ES-I3 (cell line): ENCODE measurements around the gene IPO8.
"Not testable (repeated sequence)": the region's sequence is repeated elsewhere in the genome, so short reads cannot be mapped to it uniquely, and the experiment has no call there.

Experiments
- H3K36me3 ChIP-seq: 2 replicates; pipeline ENCODE4 v1.6.1; 2013; ENCODE audit warnings: mild to moderate bottlenecking, low read length, control low read depth, moderate library complexity; ENCODE audit not compliant: insufficient read depth
- H3K4me1 ChIP-seq: 2 replicates; pipeline ENCODE4 v1.6.1; 2013; ENCODE audit warnings: mild to moderate bottlenecking, control low read depth, low read length; ENCODE audit not compliant: insufficient read depth
- H3K9ac ChIP-seq: 2 replicates; pipeline ENCODE4 v1.6.1; 2013; ENCODE audit warnings: low read depth, mild to moderate bottlenecking, low read length, moderate library complexity
- H3K9me3 ChIP-seq: 2 replicates; pipeline ENCODE4 v1.6.1; 2013; ENCODE audit warnings: mild to moderate bottlenecking, low read length, moderate library complexity; ENCODE audit not compliant: control insufficient read depth, insufficient read depth

IPO8 gene

GRCh38 chr12:30610718-30611117 lies 85.0 kb downstream of the IPO8 start:
- H3K4me1 ChIP-seq, result no peaks in the 10 kb centered on the region
- no peak overlapping the region for H3K9ac ChIP-seq
- no peaks in the 10 kb centered on the region for H3K36me3 ChIP-seq
- no peaks in the 10 kb centered on the region for H3K9me3 ChIP-seq

- H3K9me3 ChIP-seq, H3K9ac ChIP-seq, H3K36me3 ChIP-seq, H3K4me1 ChIP-seq: not testable (repeated sequence)
Observed at GRCh38 chr12:30609819-30610218, 85.8 kb downstream of the IPO8 start.

GRCh38 chr12:30604302-30604701 lies 91.4 kb downstream of the IPO8 start:
- not testable (repeated sequence) for H3K9me3 ChIP-seq, H3K36me3 ChIP-seq, H3K9ac ChIP-seq, H3K4me1 ChIP-seq

- Histone ChIP-seq H3K9me3 (peaks cover 3% of the 10 kb centered on the region; the same call in 1 of the 2 replicates), H3K9ac (no peak overlapping the region), H3K36me3 (no peaks in the 10 kb centered on the region), H3K4me1 (peaks cover 2% of the 10 kb centered on the region; the same call in 1 of the 2 replicates)
Observed at GRCh38 chr12:30603129-30603528, 92.5 kb downstream of the IPO8 start.

GRCh38 chr12:30602678-30603077 lies 93.0 kb downstream of the IPO8 start:
- Histone ChIP-seq H3K9ac (no peak overlapping the region), H3K36me3 (no peaks in the 10 kb centered on the region), H3K9me3 (peaks cover 3% of the 10 kb centered on the region; the same call in 1 of the 2 replicates), H3K4me1 (peaks cover 2% of the 10 kb centered on the region; the same call in 1 of the 2 replicates)

GRCh38 chr12:30599608-30600007 lies 96.1 kb downstream of the IPO8 start:
- Histone ChIP-seq H3K4me1 (peaks cover under 1% of the 10 kb centered on the region; the same call in 1 of the 2 replicates), H3K9me3 (peaks cover 3% of the 10 kb centered on the region; the same call in 1 of the 2 replicates), H3K9ac (no peak overlapping the region), H3K36me3 (no peaks in the 10 kb centered on the region; the same call in 1 of the 2 replicates)

GRCh38 chr12:30598889-30599288 lies 96.8 kb downstream of the IPO8 start:
- H3K4me1 ChIP-seq, result no peaks in the 10 kb centered on the region
- H3K9ac ChIP-seq, result no peak overlapping the region
- peaks cover 3% of the 10 kb centered on the region; the same call in 1 of the 2 replicates for H3K9me3 ChIP-seq
- H3K36me3 ChIP-seq, result no peaks in the 10 kb centered on the region; the same call in 1 of the 2 replicates

- Histone ChIP-seq H3K9me3 (no peaks in the 10 kb centered on the region), H3K4me1 (no peaks in the 10 kb centered on the region), H3K36me3 (no peaks in the 10 kb centered on the region; the same call in 1 of the 2 replicates)
Observed at GRCh38 chr12:30595742-30596141, 99.9 kb downstream of the IPO8 start.

GRCh38 chr12:30594509-30594908 lies 101.2 kb downstream of the IPO8 start:
- Histone ChIP-seq H3K36me3 (no peaks in the 10 kb centered on the region; the same call in 1 of the 2 replicates), H3K9ac (no peak overlapping the region), H3K4me1 (no peaks in the 10 kb centered on the region), H3K9me3 (no peaks in the 10 kb centered on the region)

More at GRCh38 chr12:30595742-30596141, 99.9 kb downstream of the IPO8 start:
- H3K9ac ChIP-seq, result no peak overlapping the region

GRCh38 chr12:30588572-30588971 lies 107.1 kb downstream of the IPO8 start:
- H3K4me1 ChIP-seq, H3K36me3 ChIP-seq, H3K9ac ChIP-seq, H3K9me3 ChIP-seq: not testable (repeated sequence)

GRCh38 chr12:30587782-30588181 lies 107.9 kb downstream of the IPO8 start:
- H3K4me1 ChIP-seq, result no peaks in the 10 kb centered on the region
- H3K9me3 ChIP-seq, result peaks cover 2% of the 10 kb centered on the region; the same call in 1 of the 2 replicates

GRCh38 chr12:30585877-30586276 lies 109.8 kb downstream of the IPO8 start:
- Histone ChIP-seq H3K36me3 (no peaks in the 10 kb centered on the region), H3K4me1 (no peaks in the 10 kb centered on the region), H3K9me3 (peaks cover 2% of the 10 kb centered on the region; the same call in 1 of the 2 replicates), H3K9ac (no peak overlapping the region)

More at GRCh38 chr12:30587782-30588181, 107.9 kb downstream of the IPO8 start:
- Histone ChIP-seq H3K9ac (no peak overlapping the region), H3K36me3 (no peaks in the 10 kb centered on the region)

GRCh38 chr12:30582943-30583342 lies 112.7 kb downstream of the IPO8 start:
- Histone ChIP-seq H3K9me3 (peaks cover 2% of the 10 kb centered on the region; the same call in 1 of the 2 replicates), H3K4me1 (no peaks in the 10 kb centered on the region), H3K9ac (no peak overlapping the region), H3K36me3 (no peaks in the 10 kb centered on the region)

GRCh38 chr12:30580344-30580743 lies 115.3 kb downstream of the IPO8 start:
- H3K4me1 ChIP-seq, result no peaks in the 10 kb centered on the region
- H3K9me3 ChIP-seq, result no peaks in the 10 kb centered on the region
- H3K9ac ChIP-seq, result no peak overlapping the region
- no peaks in the 10 kb centered on the region for H3K36me3 ChIP-seq
